HUES64 (cell line): ENCODE data around the gene SPINK8.

Experiments used
- H3K27ac ChIP-seq: 2 replicates; pipeline ENCODE4 v1.7.0; 2013; ENCODE audit warnings: low read depth, low read length, inconsistent platforms
- H3K27me3 ChIP-seq: 2 replicates; pipeline ENCODE4 v1.6.1; 2013; ENCODE audit warnings: mild to moderate bottlenecking, low read length; ENCODE audit not compliant: insufficient read depth
- H3K36me3 ChIP-seq: 2 replicates; pipeline ENCODE4 v1.6.1; 2013; ENCODE audit warnings: mild to moderate bottlenecking, low read length; ENCODE audit not compliant: insufficient read depth
- H3K4me1 ChIP-seq: 2 replicates; pipeline ENCODE4 v1.6.1; 2013; ENCODE audit warnings: mild to moderate bottlenecking, low read length, moderate library complexity; ENCODE audit not compliant: insufficient read depth
- H3K4me3 ChIP-seq: 2 replicates; pipeline ENCODE4 v1.5.1; 2013; ENCODE audit warnings: mild to moderate bottlenecking, low read length, moderate library complexity
- H3K9ac ChIP-seq: 2 replicates; pipeline ENCODE4 v1.6.1; 2013; ENCODE audit warnings: mild to moderate bottlenecking, low read depth, low read length
- H3K9me3 ChIP-seq: 2 replicates; pipeline ENCODE4 v1.6.1; 2013; ENCODE audit warnings: low read depth, low read length; ENCODE audit not compliant: insufficient read depth
- WGBS: fragments of 150-250, 120-280 bp; methylation state at CpG from one replicate; pipeline ENCODE4 v1.1.7; 2013; ENCODE audit warnings: missing lambda C conversion rate; 5-methylcytosine and 5-hydroxymethylcytosine counted together

SPINK8 gene

GRCh38 chr3:48320996-48321395, 12.5 kb downstream of the SPINK8 start:
- Histone ChIP-seq H3K27ac (no peak overlapping the region), H3K4me1 (no peaks in the 10 kb centered on the region), H3K9ac (no peak overlapping the region), H3K27me3 (no peaks in the 10 kb centered on the region), H3K4me3 (no peak overlapping the region), H3K9me3 (peaks cover under 1% of the 10 kb centered on the region; the same call in 1 of the 2 replicates), H3K36me3 (no peaks in the 10 kb centered on the region)
- WGBS: 76% methylated on average over 2 of the region's 2 CpGs

- WGBS: 100% methylated on average over 2 of the region's 2 CpGs
- Histone ChIP-seq H3K27me3 (no peaks in the 10 kb centered on the region), H3K9ac (no peak overlapping the region), H3K9me3 (peaks cover 20% of the 10 kb centered on the region), H3K36me3 (no peaks in the 10 kb centered on the region), H3K4me3 (no peak overlapping the region), H3K4me1 (no peaks in the 10 kb centered on the region), H3K27ac (no peak overlapping the region)
Measured at GRCh38 chr3:48318713-48319468, 14.6 kb downstream of the SPINK8 start.

- peaks cover 22% of the 10 kb centered on the region for H3K9me3 ChIP-seq
- H3K4me3 ChIP-seq: no peak overlapping the region
- H3K4me1 ChIP-seq: no peaks in the 10 kb centered on the region
- no peak overlapping the region for H3K9ac ChIP-seq
- H3K27ac ChIP-seq: no peak overlapping the region
- H3K36me3 ChIP-seq: no peaks in the 10 kb centered on the region
- H3K27me3 ChIP-seq: no peaks in the 10 kb centered on the region
Measured at GRCh38 chr3:48314542-48314941, 18.9 kb downstream of the SPINK8 start.

- H3K9me3 ChIP-seq: no peaks in the 10 kb centered on the region
- 76% methylated on average over 4 of the region's 4 CpGs for WGBS
Measured at GRCh38 chr3:48306860-48307530, 26.5 kb downstream of the SPINK8 start.

GRCh38 chr3:48306290-48306689, 27.2 kb downstream of the SPINK8 start:
- Histone ChIP-seq H3K27ac (no peak overlapping the region), H3K9ac (no peak overlapping the region), H3K4me3 (no peak overlapping the region), H3K9me3 (no peaks in the 10 kb centered on the region), H3K27me3 (peaks cover 27% of the 10 kb centered on the region), H3K36me3 (no peaks in the 10 kb centered on the region), H3K4me1 (no peaks in the 10 kb centered on the region)
- 69% methylated on average over 2 of the region's 2 CpGs for WGBS

More at GRCh38 chr3:48306860-48307530, 26.5 kb downstream of the SPINK8 start:
- Histone ChIP-seq H3K9ac (no peak overlapping the region), H3K27ac (no peak overlapping the region), H3K4me3 (no peak overlapping the region), H3K36me3 (no peaks in the 10 kb centered on the region), H3K4me1 (no peaks in the 10 kb centered on the region), H3K27me3 (peaks cover 27% of the 10 kb centered on the region)

- 84% methylated on average over 2 of the region's 2 CpGs for WGBS
- Histone ChIP-seq H3K4me3 (no peak overlapping the region), H3K9ac (no peak overlapping the region), H3K27me3 (peaks cover 27% of the 10 kb centered on the region), H3K4me1 (peaks cover 1% of the 10 kb centered on the region; the same call in 1 of the 2 replicates), H3K27ac (no peak overlapping the region), H3K9me3 (no peaks in the 10 kb centered on the region), H3K36me3 (no peaks in the 10 kb centered on the region)
Measured at GRCh38 chr3:48305396-48305795, 28.1 kb downstream of the SPINK8 start.

- no peak overlapping the region for H3K27ac ChIP-seq
- WGBS: 85% methylated on average over 2 of the region's 2 CpGs
- no peak overlapping the region for H3K4me3 ChIP-seq
Measured at GRCh38 chr3:48303021-48303420, 30.4 kb downstream of the SPINK8 start.

GRCh38 chr3:48301800-48302166, 31.7 kb downstream of the SPINK8 start:
- Histone ChIP-seq H3K9me3 (no peaks in the 10 kb centered on the region), H3K4me1 (peaks cover 6% of the 10 kb centered on the region; the same call in 1 of the 2 replicates), H3K27ac (peak overlapping the region; percentile 93), H3K4me3 (peak overlapping the region; percentile 90), H3K27me3 (peaks cover 10% of the 10 kb centered on the region), H3K9ac (peak overlapping the region; percentile 81), H3K36me3 (peaks cover 19% of the 10 kb centered on the region)
- WGBS: 8% methylated on average over 10 of the region's 10 CpGs

More at GRCh38 chr3:48303021-48303420, 30.4 kb downstream of the SPINK8 start:
- Histone ChIP-seq H3K36me3 (peaks cover 6% of the 10 kb centered on the region), H3K4me1 (peaks cover 6% of the 10 kb centered on the region; the same call in 1 of the 2 replicates), H3K9me3 (no peaks in the 10 kb centered on the region), H3K27me3 (peaks cover 19% of the 10 kb centered on the region), H3K9ac (no peak overlapping the region)

- H3K4me3 ChIP-seq: peak within 1 kb of the TSS; percentile 90
- H3K36me3 ChIP-seq: peaks cover 24% of the 10 kb centered on the region
- peak within 1 kb of the TSS; percentile 93 for H3K27ac ChIP-seq
- H3K4me1 ChIP-seq: peaks cover 6% of the 10 kb centered on the region; the same call in 1 of the 2 replicates
- peak within 1 kb of the TSS; percentile 81 for H3K9ac ChIP-seq
- under 1% methylated on average over 70 of the region's 70 CpGs for WGBS
- H3K27me3 ChIP-seq: peaks cover 4% of the 10 kb centered on the region
- no peaks in the 10 kb centered on the region for H3K9me3 ChIP-seq
Measured at GRCh38 chr3:48301020-48301799, 32.3 kb downstream of the SPINK8 start, which contains the start of gene NME6. Gene NME6 (minus strand): TSS chr3:48301367.

- Histone ChIP-seq H3K4me3 (peak overlapping the region; percentile 90), H3K9me3 (no peaks in the 10 kb centered on the region), H3K27me3 (no peaks in the 10 kb centered on the region), H3K9ac (peak overlapping the region; percentile 81), H3K27ac (no peak overlapping the region), H3K4me1 (peaks cover 6% of the 10 kb centered on the region; the same call in 1 of the 2 replicates), H3K36me3 (peaks cover 33% of the 10 kb centered on the region)
- 73% methylated on average over 13 of the region's 13 CpGs for WGBS
Measured at GRCh38 chr3:48299746-48300712, 33.4 kb downstream of the SPINK8 start.
